Measurements from ENCODE around the gene SSBP3. TPM values are rescaled to one million over a fixed set of nuclear protein-coding genes. Genes with fewer than 3 reads are reported as not detected.

SSBP3 gene
- total RNA-seq, 1 experiment from 2014 or later: 37.5 TPM

- Histone ChIP-seq H3K9me2 (ENCODE audit: insufficient read depth) (no peaks in the 10 kb centered on the region), H3K27ac (ENCODE audit: low read depth, low read length) (no peak overlapping the region), H2AFZ (ENCODE audit: low read depth, low read length, poor library complexity, severe bottlenecking) (no peak overlapping the region), H3K36me3 (ENCODE audit: control insufficient read depth in 1 of 2, insufficient read depth in 2 of 2, low read length in 2 of 2) (no peaks in the 10 kb centered on the region; a peak in 1 of 4 replicates), H3K4me2 (ENCODE audit: low read length) (no peak overlapping the region), H3K4me1 (ENCODE audit: control insufficient read depth in 1 of 2, insufficient read depth in 2 of 2, low read length in 2 of 2) (0 out of 4 replicates have a peak, but pooled peaks cover 0 to 4% of the 10 kb centered on the region in 2 experiments), H3K9ac (ENCODE audit: low read length) (no peak overlapping the region), H3K79me2 (ENCODE audit: insufficient read depth, low read length) (no peaks in the 10 kb centered on the region), H3K27me3 (ENCODE audit: insufficient read depth, low read length) (no peaks in the 10 kb centered on the region), H4K20me1 (ENCODE audit: insufficient read depth) (no peaks in the 10 kb centered on the region; the same call in 1 of the 2 replicates), H3K4me3 (replicated peaks in 1 of 2; ENCODE audit: low read depth in 1 of 2, low read length in 2 of 2) (no peak overlapping the region), H3K9me3 (ENCODE audit: control insufficient read depth in 1 of 2, insufficient read depth in 1 of 2, low read depth in 1 of 2, low read length in 2 of 2) (no peaks in the 10 kb centered on the region)
- ATAC-seq (no peak), DNase-seq (ENCODE audit: low read depth, low spot score) (no peak)
- ChIA-PET POLR2A (no interaction called here), RAD21 (ENCODE audit: low non-redundant PET in 1 of 2, low total read pairs in 2 of 2, uncharacterized antibody in 2 of 2, unreplicated experiment in 2 of 2) (no interaction called here), CTCF (no interaction called here)
- no TSS peak for BruUV-seq (replicated peaks)
- intact Hi-C loops (cut with micrococcal nuclease): no loop called here
- TF ChIP-seq MAX (IDR thresholded peaks at IDR 0.05) (no peak), EZH2 (IDR thresholded peaks at IDR 0.05) (no peak), ZNF274 (IDR thresholded peaks at IDR 0.05; ENCODE audit: low read depth, low read length) (no peak), TCF7L2 (IDR thresholded peaks at IDR 0.05; ENCODE audit: borderline replicate concordance, extremely low read depth, insufficient read depth, insufficient read length) (no peak), CTCF (IDR thresholded peaks at IDR 0.05 in 2 of 3, conservative IDR thresholded peaks at IDR 0.05 in 1 of 3; ENCODE audit: borderline replicate concordance in 1 of 3, insufficient read depth in 1 of 3, low read depth in 2 of 3, low read length in 2 of 3) (no peak)
Observed at GRCh38 chr1:54356680-54357147, 49.5 kb downstream of the SSBP3 start.
